CD14-positive monocyte (primary cell): ENCODE results near the gene GRIFIN. TPM values are rescaled to one million over a fixed set of nuclear protein-coding genes. Genes with fewer than 3 reads are reported as not detected.

Experiments
- DNase-seq, 3 donors: peaks; one replicate each; pipeline ENCODE4 v3.0.0-alpha.2; 2011 to 2022
- H2AFZ ChIP-seq: 2 replicates; pipeline ENCODE4 v1.6.0; 2012; ENCODE audit warnings: mild to moderate bottlenecking, low read depth, low read length, inconsistent platforms; ENCODE audit not compliant: insufficient read depth, poor library complexity, severe bottlenecking
- H3K27ac ChIP-seq, 2 donors: 1 replicate in 1 of 2; 2 replicates in 1 of 2; pipeline ENCODE4 v1.5.1; 2012 to 2013; ENCODE audit warnings: low read length in 2 of 2, control low read depth in 1 of 2, inconsistent platforms in 1 of 2, low read depth in 1 of 2, mild to moderate bottlenecking in 1 of 2
- H3K27me3 ChIP-seq, 2 donors: one replicate each; pipeline versions ENCODE4 v1.6.0 to v1.6.1; 2011 to 2013; ENCODE audit warnings: low read length in 2 of 2; ENCODE audit not compliant: control insufficient read depth in 2 of 2, insufficient read depth in 2 of 2
- H3K36me3 ChIP-seq, 2 donors: replicated peaks in 1 of 2; 1 replicate in 1 of 2; 2 replicates in 1 of 2; pipeline versions ENCODE4 v1.5.1 to v1.6.1; 2012 to 2013; ENCODE audit warnings: low read length in 2 of 2, control low read depth in 1 of 2, inconsistent platforms in 1 of 2, mild to moderate bottlenecking in 1 of 2; ENCODE audit not compliant: insufficient read depth in 2 of 2, control insufficient read depth in 1 of 2
- H3K4me1 ChIP-seq, 2 donors: 1 replicate in 1 of 2; 2 replicates in 1 of 2; pipeline versions ENCODE4 v1.5.1 to v1.6.1; 2012 to 2013; ENCODE audit warnings: low read length in 2 of 2, control low read depth in 1 of 2, inconsistent platforms in 1 of 2, mild to moderate bottlenecking in 1 of 2, moderate library complexity in 1 of 2; ENCODE audit not compliant: insufficient read depth in 2 of 2, control insufficient read depth in 1 of 2
- H3K4me2 ChIP-seq: replicated peaks from 2 replicates; pipeline ENCODE3; 2012; ENCODE audit warnings: low read length, moderate library complexity, mild to moderate bottlenecking; ENCODE audit not compliant: poor library complexity, severe bottlenecking; ENCODE audit errors: extremely low read depth
- H3K4me3 ChIP-seq, 3 experiments: fragments of 200-600 bp in 1 of 3; sonication (generic) in 1 of 3; replicated peaks in 1 of 3; 1 replicate in 2 of 3; 2 replicates in 1 of 3; pipeline ENCODE4 v1.5.1; 2011 to 2013; ENCODE audit warnings: low read length in 3 of 3, mild to moderate bottlenecking in 3 of 3, control low read depth in 2 of 3, low read depth in 2 of 3, inconsistent platforms in 1 of 3, moderate library complexity in 1 of 3
- H3K79me2 ChIP-seq: 2 replicates; pipeline ENCODE4 v1.6.0; 2012; ENCODE audit warnings: mild to moderate bottlenecking, control low read depth, inconsistent platforms, low read length, moderate library complexity; ENCODE audit not compliant: insufficient read depth
- H3K9ac ChIP-seq: 2 replicates; pipeline ENCODE4 v1.6.0; 2017; ENCODE audit warnings: low read length, mild to moderate bottlenecking; ENCODE audit not compliant: insufficient read depth, poor library complexity, severe bottlenecking
- H3K9me3 ChIP-seq, 2 donors: replicated peaks in 1 of 2; 1 replicate in 1 of 2; 2 replicates in 1 of 2; pipeline versions ENCODE4 v1.5.1 to v1.6.1; 2012 to 2013; ENCODE audit warnings: low read length in 2 of 2, control low read depth in 1 of 2; ENCODE audit not compliant: control insufficient read depth in 1 of 2, insufficient read depth in 1 of 2
- H4K20me1 ChIP-seq: 2 replicates; pipeline ENCODE4 v1.6.0; 2012; ENCODE audit warnings: mild to moderate bottlenecking, low read length, control low read depth, moderate library complexity; ENCODE audit not compliant: insufficient read depth
- H3K27ac Mint-ChIP-seq, 7 donors: one replicate each; pipeline ENCODE4 v1.8.0; 2020; ENCODE audit warnings: mild to moderate bottlenecking in 7 of 7, mixed read lengths in 7 of 7, moderate library complexity in 6 of 7, inconsistent platforms in 2 of 7
- H3K27me3 Mint-ChIP-seq, 3 donors: one replicate each; pipeline ENCODE4 v1.8.0; 2021 to 2022; ENCODE audit warnings: low read depth in 3 of 3, mild to moderate bottlenecking in 3 of 3, mixed read lengths in 3 of 3, moderate library complexity in 3 of 3, inconsistent platforms in 1 of 3
- H3K36me3 Mint-ChIP-seq, 2 donors: one replicate each; pipeline ENCODE4 v1.8.0; 2020; ENCODE audit warnings: mixed read lengths in 2 of 2, inconsistent platforms in 1 of 2, mild to moderate bottlenecking in 1 of 2
- H3K4me1 Mint-ChIP-seq: one replicate; pipeline ENCODE4 v1.8.0; 2020; ENCODE audit warnings: mild to moderate bottlenecking, mixed read lengths
- H3K4me3 Mint-ChIP-seq, 2 donors: one replicate each; pipeline ENCODE4 v1.8.0; 2020; ENCODE audit warnings: mild to moderate bottlenecking in 2 of 2, mixed read lengths in 2 of 2, moderate library complexity in 1 of 2
- H3K9me3 Mint-ChIP-seq, 7 donors: one replicate each; pipeline ENCODE4 v1.8.0; 2020 to 2022; ENCODE audit warnings: mixed read lengths in 7 of 7, mild to moderate bottlenecking in 6 of 7, moderate library complexity in 6 of 7, inconsistent platforms in 2 of 7
- CTCF ChIP-seq: fragments of 200-600 bp; IDR thresholded peaks from one replicate; pipeline ENCODE4 v1.8.0; 2022; ENCODE audit warnings: antibody characterized with exemption, mild to moderate bottlenecking
- WGBS: methylation state at CpG from one replicate; pipeline ENCODE4 v1.1.5; 2013; ENCODE audit warnings: missing lambda C conversion rate; ENCODE audit not compliant: insufficient coverage; 5-methylcytosine and 5-hydroxymethylcytosine counted together
- intact Hi-C, 2 donors: fragments of 100-400 bp; cut with micrococcal nuclease; formaldehyde crosslinking; loops; one replicate each; pipeline versions ENCODE4 v1.15.0 to v1.15.1; 2023
- polyA plus RNA-seq, 3 donors: library from polyadenylated mRNA; depleted of rRNA in 1 of 3; unstranded in 2 of 3; stranded (reverse) in 1 of 3; fragments of 300-500 nt in 2 of 3; fragments of >200 nt in 1 of 3; fragmentation: Illumina TruSeq in 2 of 3; gene quantifications; 1 replicate in 2 of 3; 2 replicates in 1 of 3; pipeline ENCODE4 v1.2.3, GENCODE V29; 2012 to 2021

GRIFIN gene
- polyA plus RNA-seq, 3 donors = not detected

- Histone ChIP-seq H3K27me3 (peaks cover 0 to 3% of the 10 kb centered on the region in 2 donors), H2AFZ (no peak overlapping the region), H3K4me1 (peaks cover 0 to 5% of the 10 kb centered on the region in 2 donors), H4K20me1 (no peaks in the 10 kb centered on the region), H3K4me3 (no peak overlapping the region), H3K9me3 (peaks cover 2 to 5% of the 10 kb centered on the region in 2 donors), H3K36me3 (no peaks in the 10 kb centered on the region), H3K27ac (no peak overlapping the region), H3K79me2 (no peaks in the 10 kb centered on the region), H3K9ac (no peak overlapping the region), H3K4me2 (no peak overlapping the region)
- no peak for DNase-seq
- H3K4me3 Mint-ChIP-seq = no peak overlapping the region
- no peak for TF ChIP-seq CTCF
- 98% methylated on average over 5 of the region's 8 CpGs for WGBS
- no peak overlapping the region for H3K27ac Mint-ChIP-seq
- peaks cover 3 to 9% (median 5%) of the 10 kb centered on the region in 7 donors for H3K9me3 Mint-ChIP-seq
- peaks cover 8 to 29% (median 8%) of the 10 kb centered on the region in 3 donors for H3K27me3 Mint-ChIP-seq
- peaks cover 5% of the 10 kb centered on the region for H3K4me1 Mint-ChIP-seq
- H3K36me3 Mint-ChIP-seq = no peaks in the 10 kb centered on the region
- intact Hi-C loops = no loop called here
Measured at GRCh38 chr7:2488272-2488645, 12.1 kb upstream of the GRIFIN start.

GRCh38 chr7:2487586-2488271 is 11.5 kb upstream of the GRIFIN start:
- H3K79me2 ChIP-seq = no peaks in the 10 kb centered on the region
- no peak overlapping the region for H3K4me3 Mint-ChIP-seq
- no peaks in the 10 kb centered on the region for H4K20me1 ChIP-seq
- peaks cover 0 to 5% of the 10 kb centered on the region in 2 donors for H3K4me1 ChIP-seq
- H3K36me3 Mint-ChIP-seq = peaks cover 3 to 4% of the 10 kb centered on the region in 2 donors
- 94% methylated on average over 9 of the region's 14 CpGs for WGBS
- peaks cover 5% of the 10 kb centered on the region for H3K4me1 Mint-ChIP-seq
- no peak overlapping the region for H2AFZ ChIP-seq
- no peak overlapping the region for H3K27ac ChIP-seq
- intact Hi-C loops = no loop called here
- H3K27me3 ChIP-seq = no peaks in the 10 kb centered on the region
- peaks cover 8 to 14% (median 10%) of the 10 kb centered on the region in 7 donors for H3K9me3 Mint-ChIP-seq
- no peak overlapping the region for H3K9ac ChIP-seq
- no peak overlapping the region for H3K4me3 ChIP-seq
- H3K27ac Mint-ChIP-seq = no peak overlapping the region
- H3K4me2 ChIP-seq = no peak overlapping the region
- no peaks in the 10 kb centered on the region for H3K36me3 ChIP-seq
- peaks cover 8 to 27% (median 8%) of the 10 kb centered on the region in 3 donors for H3K27me3 Mint-ChIP-seq
- peaks cover 8 to 11% of the 10 kb centered on the region in 2 donors for H3K9me3 ChIP-seq
- TF ChIP-seq CTCF = no peak
- no peak for DNase-seq
